Measurements from ENCODE around the gene CDH23. TPM values are rescaled to one million over a fixed set of nuclear protein-coding genes. Genes with fewer than 3 reads are reported as not detected.

Gene CDH23
- polyA plus RNA-seq, 2 of the 4 experiments (the other 2 are of a cell fraction): 1.1 to 2.3 TPM

- no peak overlapping the region for H3K4me2 ChIP-seq
- no peak for DNase-seq (ENCODE audit: low read depth in 1 of 2, low spot score in 1 of 2)
- TF ChIP-seq REST (IDR thresholded peaks at IDR 0.05) (no peak), TFCP2L1 (CRISPR knock-in tag; IDR thresholded peaks at IDR 0.05) (no peak), SREBF2 (IDR thresholded peaks at IDR 0.05) (no peak), SMC3 (IDR thresholded peaks at IDR 0.05) (no peak), BCL3 (IDR thresholded peaks at IDR 0.05) (no peak), ZSCAN20 (CRISPR knock-in tag; IDR thresholded peaks at IDR 0.05) (no peak), EHMT2 (IDR thresholded peaks at IDR 0.05; ENCODE audit: low read depth) (no peak), GATA3 (IDR thresholded peaks at IDR 0.05; ENCODE audit: borderline replicate concordance) (no peak), RCOR1 (IDR thresholded peaks at IDR 0.05; ENCODE audit: low read depth, low read length) (no peak), MAFK (IDR thresholded peaks at IDR 0.05; ENCODE audit: partially characterized antibody) (no peak), HOXA7 (CRISPR knock-in tag; IDR thresholded peaks at IDR 0.05) (no peak)
- TF ChIP-seq, protein P1, sequence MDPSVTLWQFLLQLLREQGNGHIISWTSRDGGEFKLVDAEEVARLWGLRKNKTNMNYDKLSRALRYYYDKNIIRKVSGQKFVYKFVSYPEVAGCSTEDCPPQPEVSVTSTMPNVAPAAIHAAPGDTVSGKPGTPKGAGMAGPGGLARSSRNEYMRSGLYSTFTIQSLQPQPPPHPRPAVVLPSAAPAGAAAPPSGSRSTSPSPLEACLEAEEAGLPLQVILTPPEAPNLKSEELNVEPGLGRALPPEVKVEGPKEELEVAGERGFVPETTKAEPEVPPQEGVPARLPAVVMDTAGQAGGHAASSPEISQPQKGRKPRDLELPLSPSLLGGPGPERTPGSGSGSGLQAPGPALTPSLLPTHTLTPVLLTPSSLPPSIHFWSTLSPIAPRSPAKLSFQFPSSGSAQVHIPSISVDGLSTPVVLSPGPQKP (IDR thresholded peaks at IDR 0.05; ENCODE audit: low read depth, low read length): no peak
- no peak for FAIRE-seq
- no peaks in the 10 kb centered on the region for H3K9me3 ChIP-seq
- no peak overlapping the region for H3K4me3 ChIP-seq
- H3K27ac ChIP-seq: no peak overlapping the region
- POLR2A ChIA-PET: no interaction called here
- H3K4me1 ChIP-seq: no peaks in the 10 kb centered on the region
- ATAC-seq: no peak
- CTCF ChIA-PET: interaction anchor here (1.0 to 1.8 kb wide), 3 partner anchors 9 to 25 kb away, joined by 3 to 4 read pairs (median 3); no protein-coding TSS in a partner anchor
- WGBS (ENCODE audit: missing lambda C conversion rate): 71% methylated on average over 10 of the region's 10 CpGs
Observed at GRCh38 chr10:71632896-71633600, 236.3 kb downstream of the CDH23 start.

- no peaks in the 10 kb centered on the region for H3K9me3 ChIP-seq
- H3K27ac ChIP-seq: no peak overlapping the region
- ChIA-PET POLR2A (no interaction called here), CTCF (no interaction called here)
- 82% methylated on average over 3 of the region's 4 CpGs for WGBS (ENCODE audit: missing lambda C conversion rate)
- no peak overlapping the region for H3K4me3 ChIP-seq
- no peak overlapping the region for H3K4me2 ChIP-seq
- no peaks in the 10 kb centered on the region for H3K4me1 ChIP-seq
- DNase-seq (ENCODE audit: low read depth in 1 of 2, low spot score in 1 of 2) (no peak), ATAC-seq (peak in 1 of 2 experiments; percentile 26; a peak in 1 of 6 replicates), FAIRE-seq (no peak)
- TF ChIP-seq RAD21 (conservative IDR thresholded peaks at IDR 0.05 in 1 of 2, IDR thresholded peaks at IDR 0.05 in 1 of 2) (no peak), BCL3 (IDR thresholded peaks at IDR 0.05) (no peak)
Observed at GRCh38 chr10:71633920-71634319, 237.2 kb downstream of the CDH23 start.

Measured in A549 (cell line).